Mesendoderm (in vitro differentiated cells): Measurements from ENCODE around the gene LRRC4C.

ENCODE experiments used
- DNase-seq: peaks from one replicate; pipeline ENCODE4 v3.0.0; 2013
- H2AK5ac ChIP-seq: 2 replicates; pipeline ENCODE4 v1.6.1; 2013; ENCODE audit warnings: low read length, inconsistent platforms
- H2BK120ac ChIP-seq: 2 replicates; pipeline ENCODE4 v1.6.1; 2013; ENCODE audit warnings: low read depth, mild to moderate bottlenecking, low read length, moderate library complexity, mixed read lengths
- H2BK15ac ChIP-seq: replicated peaks from 2 replicates; pipeline ENCODE4 v1.6.1; 2013; ENCODE audit warnings: low read depth, mild to moderate bottlenecking, moderate library complexity
- H2BK5ac ChIP-seq: 2 replicates; pipeline ENCODE4 v1.6.1; 2013; ENCODE audit warnings: low read length, inconsistent platforms
- H3K18ac ChIP-seq: 2 replicates; pipeline ENCODE4 v1.6.1; 2013; ENCODE audit warnings: mild to moderate bottlenecking, low read length, mixed read lengths
- H3K23ac ChIP-seq: one replicate; pipeline ENCODE4 v1.6.1; 2013; ENCODE audit warnings: low read length
- H3K27ac ChIP-seq: 2 replicates; pipeline ENCODE4 v1.5.1; 2013; ENCODE audit warnings: low read depth, mild to moderate bottlenecking, inconsistent platforms, low read length, moderate library complexity
- H3K27me3 ChIP-seq: 2 replicates; pipeline ENCODE4 v1.6.1; 2013; ENCODE audit warnings: low read length, control low read depth, mild to moderate bottlenecking, inconsistent platforms; ENCODE audit not compliant: insufficient read depth, poor library complexity
- H3K36me3 ChIP-seq: 2 replicates; pipeline ENCODE4 v1.6.1; 2013; ENCODE audit warnings: low read length, inconsistent platforms; ENCODE audit not compliant: control insufficient read depth, insufficient read depth
- H3K4ac ChIP-seq: one replicate; pipeline ENCODE4 v1.6.1; 2013; ENCODE audit warnings: low read depth, mild to moderate bottlenecking, low read length, moderate library complexity
- H3K4me1 ChIP-seq: 2 replicates; pipeline ENCODE4 v1.6.1; 2013; ENCODE audit warnings: low read depth, low read length, inconsistent platforms; ENCODE audit not compliant: control insufficient read depth
- H3K4me2 ChIP-seq: 2 replicates; pipeline ENCODE4 v1.6.1; 2013; ENCODE audit warnings: low read length
- H3K4me3 ChIP-seq: 2 replicates; pipeline ENCODE4 v1.5.1; 2013; ENCODE audit warnings: mild to moderate bottlenecking, low read length
- H3K56ac ChIP-seq: one replicate; pipeline ENCODE4 v1.6.1; 2013; ENCODE audit warnings: low read length
- H3K79me1 ChIP-seq: 2 replicates; pipeline ENCODE4 v1.6.1; 2013; ENCODE audit warnings: low read length, inconsistent platforms
- H3K79me2 ChIP-seq: 2 replicates; pipeline ENCODE4 v1.6.1; 2013; ENCODE audit warnings: mild to moderate bottlenecking, low read length; ENCODE audit not compliant: control insufficient read depth, insufficient read depth
- H3K9ac ChIP-seq: 2 replicates; pipeline ENCODE4 v1.6.1; 2013; ENCODE audit warnings: low read length, inconsistent platforms
- H4K5ac ChIP-seq: one replicate; pipeline ENCODE4 v1.6.1; 2013; ENCODE audit warnings: low read length
- H4K8ac ChIP-seq: one replicate; pipeline ENCODE4 v1.6.1; 2013; ENCODE audit warnings: low read depth, mild to moderate bottlenecking, control low read depth, low read length, moderate library complexity
- WGBS: extraction: QIAGEN DNeasy Blood & Tissue Kit; methylation state at CpG from one replicate; pipeline ENCODE4 v1.1.7; 2013; ENCODE audit warnings: low lambda C conversion rate, missing lambda C conversion rate; ENCODE audit not compliant: insufficient coverage; ENCODE audit errors: extremely low coverage; 5-methylcytosine and 5-hydroxymethylcytosine counted together

Gene LRRC4C

DNA sequence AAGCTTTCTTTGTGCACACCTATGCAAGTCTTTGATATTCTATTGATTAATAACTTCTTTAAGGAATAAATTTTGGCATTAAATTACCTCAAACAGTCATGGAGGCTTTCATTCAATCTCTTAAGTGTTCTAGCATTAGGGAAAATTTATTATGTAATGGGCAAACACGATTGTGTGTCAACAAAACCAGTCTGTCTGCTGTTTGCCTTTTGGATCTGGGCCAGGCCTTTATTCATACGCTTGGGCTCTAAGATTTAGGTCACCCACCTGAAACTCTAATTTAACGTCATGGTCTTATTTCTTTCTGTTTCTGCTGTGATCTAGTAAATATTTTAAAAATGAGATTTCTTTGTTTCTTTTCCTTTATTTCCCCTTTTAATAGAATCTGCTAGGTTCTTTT lies 1270.6 kb downstream of the LRRC4C start:
- Histone ChIP-seq H3K27me3 (no peaks in the 10 kb centered on the region), H2BK120ac (no peak overlapping the region), H3K9ac (no peak overlapping the region), H3K4me2 (no peak overlapping the region), H2AK5ac (no peak overlapping the region), H2BK5ac (no peak overlapping the region), H3K18ac (no peak overlapping the region), H4K8ac (no peak overlapping the region), H3K56ac (no peak overlapping the region), H3K23ac (no peak overlapping the region), H3K79me1 (no peaks in the 10 kb centered on the region), H3K27ac (no peak overlapping the region), H3K79me2 (no peaks in the 10 kb centered on the region), H4K5ac (no peak overlapping the region), H3K4me3 (no peak overlapping the region), H3K4ac (no peak overlapping the region), H3K4me1 (peaks cover 10% of the 10 kb centered on the region), H3K36me3 (no peaks in the 10 kb centered on the region), H2BK15ac (no peak overlapping the region)
- WGBS: no CpG with 5 or more reads among the region's 3 CpGs
- no peak for DNase-seq

DNA sequence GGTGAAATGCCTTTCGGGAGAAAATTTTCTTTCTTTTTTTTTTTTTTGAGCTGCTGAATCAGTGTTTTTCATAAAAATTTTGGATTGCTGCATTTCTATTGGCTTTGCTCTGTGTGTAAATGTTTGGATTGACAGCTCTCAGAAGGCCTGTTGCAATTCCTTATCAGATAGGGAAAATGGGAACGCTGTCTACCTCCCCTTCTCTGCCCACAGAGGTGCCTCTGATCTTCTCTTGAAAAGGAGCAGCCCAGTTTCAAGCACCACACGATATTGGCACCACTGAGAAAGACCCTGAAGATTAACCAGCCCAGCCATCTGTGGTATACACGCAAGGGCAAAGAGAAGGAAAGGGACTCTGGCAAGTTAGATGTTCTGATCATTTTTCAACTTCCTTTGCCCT lies 1272.2 kb downstream of the LRRC4C start:
- no peak overlapping the region for H2BK15ac ChIP-seq
- H3K79me2 ChIP-seq: no peaks in the 10 kb centered on the region
- H3K9ac ChIP-seq: no peak overlapping the region
- H3K4me2 ChIP-seq: no peak overlapping the region
- H3K56ac ChIP-seq: no peak overlapping the region
- no peak overlapping the region for H3K4me3 ChIP-seq
- no CpG with 5 or more reads among the region's 4 CpGs for WGBS
- no peak for DNase-seq
- peaks cover 12% of the 10 kb centered on the region for H3K4me1 ChIP-seq
- no peak overlapping the region for H2BK5ac ChIP-seq
- no peak overlapping the region for H3K4ac ChIP-seq
- no peaks in the 10 kb centered on the region for H3K79me1 ChIP-seq
- H4K5ac ChIP-seq: no peak overlapping the region
- H3K18ac ChIP-seq: no peak overlapping the region
- H3K27ac ChIP-seq: no peak overlapping the region
- no peak overlapping the region for H4K8ac ChIP-seq
- H2AK5ac ChIP-seq: no peak overlapping the region
- H3K36me3 ChIP-seq: no peaks in the 10 kb centered on the region
- no peak overlapping the region for H3K23ac ChIP-seq
- H3K27me3 ChIP-seq: no peaks in the 10 kb centered on the region
- H2BK120ac ChIP-seq: no peak overlapping the region

DNA sequence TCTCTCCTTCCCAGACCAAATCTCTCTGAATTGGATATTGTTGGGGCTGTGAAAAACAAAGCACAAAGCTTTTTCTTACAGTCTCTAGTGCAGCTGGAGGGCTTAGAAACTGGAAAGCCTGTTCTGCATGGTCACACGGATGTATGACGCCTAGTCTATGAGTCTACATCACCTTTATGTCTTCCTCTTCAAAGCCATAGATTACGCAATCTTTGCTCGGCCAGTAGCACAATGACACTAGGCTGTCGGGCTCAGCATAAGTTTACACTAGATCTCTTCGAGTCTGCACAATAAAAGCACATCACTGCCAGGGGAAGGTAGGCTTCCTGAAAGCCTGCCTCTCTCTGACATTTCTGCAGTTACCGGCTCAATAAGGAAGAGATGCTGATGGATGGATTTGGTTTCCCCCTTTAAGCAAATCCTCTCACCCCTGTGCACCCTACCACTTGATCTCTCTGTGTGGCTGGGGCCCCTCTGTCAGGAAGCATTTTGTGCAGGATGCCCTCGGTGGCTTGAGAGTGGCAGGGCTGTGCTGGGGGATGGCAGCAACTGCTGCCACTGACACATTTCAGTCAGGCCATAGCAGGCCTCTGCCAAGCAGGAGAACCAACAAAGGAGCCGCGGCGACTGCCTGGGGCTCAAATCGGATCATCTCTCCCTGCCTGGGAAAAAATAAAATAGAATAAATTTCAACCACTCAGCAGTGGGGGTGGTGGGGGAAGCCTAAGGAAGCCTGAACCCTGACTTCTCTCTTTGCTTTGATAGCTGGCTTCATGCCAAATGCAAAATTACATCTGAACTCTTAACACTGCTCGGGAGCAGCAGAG lies 1272.8 kb downstream of the LRRC4C start:
- no peak overlapping the region for H2BK15ac ChIP-seq
- no peak overlapping the region for H4K5ac ChIP-seq
- H3K36me3 ChIP-seq: no peaks in the 10 kb centered on the region
- H2AK5ac ChIP-seq: no peak overlapping the region
- no peak overlapping the region for H3K4me2 ChIP-seq
- H3K4me1 ChIP-seq: peaks cover 12% of the 10 kb centered on the region
- no peaks in the 10 kb centered on the region for H3K79me2 ChIP-seq
- no peak overlapping the region for H3K18ac ChIP-seq
- no peak overlapping the region for H3K27ac ChIP-seq
- H3K9ac ChIP-seq: no peak overlapping the region
- no peak overlapping the region for H3K56ac ChIP-seq
- no peaks in the 10 kb centered on the region for H3K79me1 ChIP-seq
- WGBS: no CpG with 5 or more reads among the region's 13 CpGs
- H3K4me3 ChIP-seq: no peak overlapping the region
- H2BK120ac ChIP-seq: no peak overlapping the region
- DNase-seq: no peak
- no peaks in the 10 kb centered on the region for H3K27me3 ChIP-seq
- no peak overlapping the region for H3K23ac ChIP-seq
- no peak overlapping the region for H4K8ac ChIP-seq
- no peak overlapping the region for H2BK5ac ChIP-seq
- H3K4ac ChIP-seq: no peak overlapping the region

DNA sequence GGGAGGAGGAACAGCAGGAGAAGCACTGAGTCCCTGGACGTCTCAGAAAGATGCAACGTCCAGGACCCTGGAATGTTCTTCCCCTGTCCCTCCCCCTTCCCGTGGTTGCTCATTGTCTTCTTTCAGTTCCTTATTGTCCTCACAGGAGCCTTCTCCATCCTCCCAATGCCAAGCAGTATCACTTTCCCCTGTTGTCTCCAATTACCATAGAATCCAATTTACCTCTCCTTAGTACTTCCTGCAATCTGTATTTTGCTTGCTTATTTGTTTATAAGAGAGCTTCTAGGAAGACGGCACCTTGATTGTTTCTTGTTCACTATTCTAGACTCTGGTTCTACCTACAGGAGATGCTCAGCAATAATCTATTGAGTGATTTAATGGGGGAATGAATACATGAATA lies 1273.7 kb downstream of the LRRC4C start:
- Histone ChIP-seq H3K18ac (no peak overlapping the region), H3K4me2 (no peak overlapping the region), H3K4me1 (peaks cover 12% of the 10 kb centered on the region), H2BK5ac (no peak overlapping the region), H3K9ac (no peak overlapping the region), H2BK15ac (no peak overlapping the region), H2AK5ac (no peak overlapping the region), H4K8ac (no peak overlapping the region), H3K56ac (no peak overlapping the region), H3K23ac (no peak overlapping the region), H3K79me2 (no peaks in the 10 kb centered on the region), H4K5ac (no peak overlapping the region), H3K27ac (no peak overlapping the region), H3K79me1 (no peaks in the 10 kb centered on the region), H3K27me3 (no peaks in the 10 kb centered on the region), H3K4me3 (no peak overlapping the region), H3K4ac (no peak overlapping the region), H2BK120ac (no peak overlapping the region), H3K36me3 (no peaks in the 10 kb centered on the region)
- no CpG with 5 or more reads among the region's 4 CpGs for WGBS
- no peak for DNase-seq

DNA sequence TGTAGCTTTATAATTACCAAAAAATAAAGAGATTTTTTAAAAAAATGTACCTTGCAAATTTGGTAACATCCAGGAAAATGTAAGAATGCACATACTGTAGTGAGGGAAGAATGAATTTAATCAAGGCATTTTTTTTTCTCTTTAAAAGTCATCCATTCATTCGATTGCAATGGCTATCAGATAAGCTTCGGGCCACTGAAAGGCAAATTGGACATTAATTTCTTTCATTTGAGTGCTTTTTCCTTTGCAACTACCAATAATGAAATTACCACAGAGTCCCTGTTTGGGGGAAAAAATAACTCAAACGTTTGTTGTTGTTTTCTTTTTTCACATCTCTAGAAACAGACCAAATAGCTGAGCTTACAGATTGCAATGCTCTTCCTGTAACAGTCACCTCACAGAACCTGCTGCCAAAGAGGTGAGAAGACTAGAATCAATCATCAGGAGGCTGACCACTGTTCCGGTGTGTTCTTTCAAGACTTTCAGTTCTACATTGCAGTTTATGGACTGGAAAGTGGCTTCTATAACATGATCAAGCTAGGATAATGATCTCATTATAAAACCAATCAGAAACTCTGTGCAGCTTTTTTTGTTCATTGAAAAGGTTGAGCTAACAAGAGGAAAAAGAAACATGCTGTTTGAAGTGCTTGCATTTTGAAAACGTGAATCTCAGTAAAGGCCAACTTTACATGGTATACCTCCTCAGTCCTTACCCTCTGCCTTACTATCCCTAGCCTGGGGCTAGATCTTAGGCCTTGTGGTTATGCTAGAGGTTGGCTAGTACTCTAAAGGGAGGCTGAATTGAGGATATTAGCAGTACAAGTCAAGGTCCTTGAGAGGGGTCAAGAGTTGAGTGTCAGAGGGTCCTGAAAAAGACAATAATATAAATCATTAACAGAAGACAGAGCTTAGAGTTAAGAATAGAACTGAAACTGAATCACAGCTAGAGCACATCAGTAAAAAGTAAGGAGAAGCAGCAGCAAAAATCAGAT lies 1276.1 kb downstream of the LRRC4C start:
- no peak overlapping the region for H3K4me2 ChIP-seq
- no peak overlapping the region for H2BK120ac ChIP-seq
- H3K9ac ChIP-seq: no peak overlapping the region
- no peak for DNase-seq
- H3K4me1 ChIP-seq: peaks cover 12% of the 10 kb centered on the region
- H3K56ac ChIP-seq: no peak overlapping the region
- no CpG with 5 or more reads among the region's 5 CpGs for WGBS
- no peak overlapping the region for H3K18ac ChIP-seq
- H4K5ac ChIP-seq: no peak overlapping the region
- H3K79me1 ChIP-seq: no peaks in the 10 kb centered on the region
- H3K4ac ChIP-seq: no peak overlapping the region
- no peak overlapping the region for H2BK5ac ChIP-seq
- H3K79me2 ChIP-seq: no peaks in the 10 kb centered on the region
- no peaks in the 10 kb centered on the region for H3K36me3 ChIP-seq
- no peak overlapping the region for H4K8ac ChIP-seq
- H2AK5ac ChIP-seq: no peak overlapping the region
- no peak overlapping the region for H2BK15ac ChIP-seq
- H3K27me3 ChIP-seq: no peaks in the 10 kb centered on the region
- H3K23ac ChIP-seq: no peak overlapping the region
- H3K4me3 ChIP-seq: no peak overlapping the region
- H3K27ac ChIP-seq: no peak overlapping the region
